Activated CD8-positive, alpha-beta T cell treated with anti-CD3 and anti-CD28 coated beads, Interleukin-2, amount 10 ng/mL, durations not matched to agents 7 days and 5 days (primary cell): ENCODE measurements around the gene XXYLT1. TPM values are rescaled to one million over a fixed set of nuclear protein-coding genes. Genes with fewer than 3 reads are reported as not detected.
A peak's percentile ranks its signal among the peaks of the same experiment; 100 is the strongest.

Experiments
- ATAC-seq: fragments of 150-1000 bp; cut with Tn5 transposase; one replicate; pipeline ENCODE4 v1.10.0; 2021; ENCODE audit warnings: moderate library complexity
- CTCF ChIA-PET: fragments of 350-600 bp; sonication (Branson Sonifier 250); formaldehyde crosslinking; loops from one replicate; lab custom pipeline; 2021; ENCODE audit warnings: antibody characterized with exemption; lab: Charles Lee
- POLR2A ChIA-PET: fragments of 350-600 bp; sonication (Branson Sonifier 250); formaldehyde crosslinking; loops from one replicate; lab custom pipeline; 2021; ENCODE audit warnings: antibody characterized with exemption; lab: Charles Lee
- DNase-seq: peaks from one replicate; pipeline ENCODE4 v3.0.0-alpha.2; 2020
- H3K27ac Mint-ChIP-seq: one replicate; pipeline ENCODE4 v1.8.0; 2021; ENCODE audit warnings: mild to moderate bottlenecking, mixed read lengths
- H3K27me3 Mint-ChIP-seq: one replicate; pipeline ENCODE4 v1.8.0; 2021; ENCODE audit warnings: low read depth, mixed read lengths
- H3K36me3 Mint-ChIP-seq: one replicate; pipeline ENCODE4 v1.8.0; 2021; ENCODE audit warnings: low read depth, mixed read lengths
- H3K4me1 Mint-ChIP-seq: one replicate; pipeline ENCODE4 v1.8.0; 2021; ENCODE audit warnings: low read depth, mixed read lengths
- H3K4me3 Mint-ChIP-seq: one replicate; pipeline ENCODE4 v1.8.0; 2021; ENCODE audit warnings: mild to moderate bottlenecking, mixed read lengths
- H3K9me3 Mint-ChIP-seq: one replicate; pipeline ENCODE4 v1.8.0; 2022; ENCODE audit warnings: mixed read lengths; ENCODE audit not compliant: insufficient read depth
- total RNA-seq, 2 experiments: library from RNA; stranded (reverse); gene quantifications; one replicate each; pipeline ENCODE4 v1.2.3, GENCODE V29; 2021

XXYLT1 gene
- total RNA-seq, 2 experiments from 2014 or later, result 10.8 to 13.3 TPM

DNA sequence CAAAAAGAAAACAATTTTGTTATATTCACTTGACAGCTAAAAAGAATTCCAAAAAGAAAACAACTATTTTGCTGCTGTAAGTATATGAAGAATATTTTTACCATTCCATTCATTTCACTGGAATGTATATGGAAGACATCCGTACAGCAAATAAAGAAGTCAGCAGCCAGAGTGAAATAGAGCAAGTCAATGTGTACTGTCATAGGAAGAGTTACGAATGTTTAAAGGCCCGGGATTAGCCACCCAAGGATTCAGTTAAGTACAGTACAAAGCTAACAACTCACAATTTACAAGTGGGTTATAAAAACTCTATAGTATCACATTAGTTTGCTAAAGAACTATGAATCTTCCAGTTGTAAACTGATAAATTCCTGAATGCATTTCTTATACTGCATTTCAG is 14.4 kb upstream of the XXYLT1 start:
- CTCF ChIA-PET, result interaction anchor here (1.3 to 6.1 kb wide), 2 partner anchors 15 to 237 kb away, joined by 3 to 48 read pairs; partner anchors contain the start of gene XXYLT1
- DNase-seq, result no peak
- no peak overlapping the region for H3K27ac Mint-ChIP-seq
- no peaks in the 10 kb centered on the region for H3K9me3 Mint-ChIP-seq
- H3K4me3 Mint-ChIP-seq, result no peak overlapping the region
- no peak for ATAC-seq
- H3K4me1 Mint-ChIP-seq, result no peaks in the 10 kb centered on the region
- POLR2A ChIA-PET, result no interaction called here
- H3K36me3 Mint-ChIP-seq, result peaks cover 45% of the 10 kb centered on the region
- no peaks in the 10 kb centered on the region for H3K27me3 Mint-ChIP-seq

DNA sequence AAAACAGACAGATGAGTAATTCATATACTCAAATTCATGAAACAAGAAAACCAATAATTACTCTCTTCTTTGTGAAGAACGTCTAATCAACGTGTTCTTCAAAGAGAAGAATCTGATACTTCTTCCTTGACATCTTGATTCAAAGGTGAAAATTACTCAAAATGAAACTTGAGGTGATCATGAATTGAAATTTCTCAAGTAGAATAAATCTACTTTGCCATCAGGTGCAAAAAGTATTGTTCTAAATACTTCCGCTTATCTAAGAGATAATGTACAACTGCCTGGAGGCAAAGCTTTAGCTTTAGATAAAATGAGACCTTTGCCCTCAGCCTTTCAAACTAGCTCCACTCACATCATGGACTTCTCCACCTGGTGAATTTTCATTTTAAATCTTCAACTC is 13.9 kb upstream of the XXYLT1 start:
- Mint-ChIP-seq H3K4me1 (no peaks in the 10 kb centered on the region), H3K27me3 (no peaks in the 10 kb centered on the region), H3K36me3 (peaks cover 41% of the 10 kb centered on the region), H3K27ac (no peak overlapping the region), H3K9me3 (no peaks in the 10 kb centered on the region), H3K4me3 (no peak overlapping the region)
- DNase-seq, result no peak
- no peak for ATAC-seq
- ChIA-PET CTCF (interaction anchor here (0.5 to 6.1 kb wide), 4 partner anchors 9 to 25 kb away, joined by 3 to 48 read pairs (median 5); partner anchors contain the start of gene XXYLT1), POLR2A (no interaction called here)

DNA sequence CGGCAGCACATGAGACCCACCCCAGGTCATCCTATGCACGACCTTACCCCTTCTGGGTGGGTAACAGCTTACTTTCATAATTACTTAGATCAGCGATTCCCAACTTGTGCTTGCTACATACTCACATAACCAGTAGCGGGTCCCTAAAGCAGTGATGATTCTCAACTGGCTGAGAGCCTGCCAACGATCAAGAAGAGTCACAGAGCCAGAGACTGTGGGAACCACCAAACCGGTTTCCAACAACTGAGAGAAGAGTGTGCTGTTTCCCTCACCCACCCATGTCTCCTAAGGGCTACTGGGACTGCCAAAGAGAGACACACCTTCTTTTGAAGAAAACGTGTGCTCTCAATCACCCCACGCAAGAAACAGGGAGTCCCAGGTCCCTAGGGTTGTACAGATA is 12.0 kb upstream of the XXYLT1 start:
- Mint-ChIP-seq H3K4me3 (no peak overlapping the region), H3K27me3 (no peaks in the 10 kb centered on the region), H3K9me3 (no peaks in the 10 kb centered on the region), H3K4me1 (no peaks in the 10 kb centered on the region), H3K27ac (peak overlapping the region; percentile 15), H3K36me3 (peaks cover 34% of the 10 kb centered on the region)
- no peak for DNase-seq
- ChIA-PET CTCF (interaction anchor here (6.1 kb wide), 1 partner anchor 12 kb away, joined by 48 read pairs; the partner anchor contains the start of gene XXYLT1), POLR2A (no interaction called here)
- ATAC-seq, result no peak

DNA sequence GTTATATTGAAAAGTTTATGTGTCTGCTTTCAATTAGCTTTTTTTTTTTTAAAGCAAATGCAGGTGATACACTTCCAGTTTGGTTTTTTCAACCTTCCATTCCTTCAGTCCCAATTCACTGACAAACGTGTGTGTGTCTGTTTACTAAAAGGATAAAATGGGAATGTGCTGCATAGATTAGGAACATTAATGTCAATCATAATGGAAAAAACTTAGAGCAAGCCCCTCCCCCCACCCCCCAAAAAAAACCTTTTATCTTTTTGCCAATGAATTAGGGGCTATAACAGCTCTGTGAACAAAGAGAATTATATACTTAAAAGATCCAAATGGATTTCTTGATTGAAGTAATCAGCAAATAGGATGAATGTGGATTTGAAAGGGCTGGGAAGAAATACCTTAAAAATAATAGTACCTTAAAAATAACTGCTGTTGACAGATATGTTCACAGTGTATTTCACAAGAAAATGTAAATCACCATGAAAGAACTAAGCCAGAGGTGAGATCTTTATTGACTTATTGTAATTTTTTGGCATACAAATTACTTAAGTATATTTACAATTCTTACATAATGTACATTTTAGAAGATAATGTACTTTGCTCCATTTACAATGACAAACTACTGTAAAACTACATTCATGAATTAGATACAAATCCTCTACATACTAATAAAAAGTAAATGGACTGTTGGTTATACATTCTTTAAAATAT is 3.5 kb upstream of the XXYLT1 start:
- Mint-ChIP-seq H3K4me3 (no peak overlapping the region), H3K27ac (no peak overlapping the region), H3K36me3 (peaks cover 7% of the 10 kb centered on the region), H3K9me3 (no peaks in the 10 kb centered on the region), H3K4me1 (peaks cover 21% of the 10 kb centered on the region), H3K27me3 (no peaks in the 10 kb centered on the region)
- CTCF ChIA-PET, result interaction anchor here (0.7 to 10.1 kb wide), 10 partner anchors 10 to 592 kb away, joined by 3 to 258 read pairs (median 5); no protein-coding TSS in a partner anchor
- no peak for DNase-seq
- no peak for ATAC-seq
- POLR2A ChIA-PET, result interaction anchor here (0.5 to 0.6 kb wide), 2 partner anchors 236 to 539 kb away, joined by 3 to 4 read pairs; no protein-coding TSS in a partner anchor

DNA sequence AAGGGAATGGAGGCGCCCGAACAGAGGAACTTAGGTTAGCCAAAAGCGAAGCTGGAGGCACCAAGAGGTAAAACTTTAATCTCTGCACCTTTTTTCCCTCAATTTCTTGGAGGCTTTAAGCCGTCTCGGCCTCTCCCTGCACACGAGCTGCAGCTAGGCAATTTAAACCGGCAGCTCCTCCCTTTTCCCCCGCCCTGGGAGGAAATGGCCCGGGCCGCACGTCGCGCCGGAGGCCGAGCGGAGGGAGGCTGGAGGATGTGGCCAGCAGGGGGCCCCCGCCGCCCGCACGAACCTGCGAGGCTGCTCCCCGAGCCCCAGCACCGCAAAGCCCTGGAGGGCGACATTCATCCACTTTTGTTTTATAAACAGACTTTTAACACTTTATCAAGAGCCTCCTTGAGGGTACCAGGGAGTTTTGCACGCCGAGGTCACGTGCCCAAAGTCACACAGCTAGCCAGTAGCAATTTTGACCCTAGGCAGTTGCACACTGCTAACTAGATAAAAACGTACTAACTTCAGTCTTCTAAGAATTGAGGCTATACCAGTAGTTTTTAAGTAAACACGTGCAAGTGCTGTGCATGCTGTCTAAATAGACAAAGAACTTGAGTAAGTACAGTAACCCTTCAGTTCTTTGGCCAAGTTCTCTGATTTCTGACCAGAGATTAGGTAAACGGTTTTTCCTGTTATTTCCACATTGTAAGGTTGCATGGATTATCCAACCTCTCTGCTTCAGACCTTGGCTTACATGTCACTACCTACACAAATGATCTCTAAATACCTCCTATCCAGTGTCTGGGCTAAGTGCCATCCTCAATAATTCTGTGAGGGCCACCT is 668 bp upstream of the XXYLT1 start:
- DNase-seq (peak; percentile 94), ATAC-seq (peak; percentile 80)
- CTCF ChIA-PET, result interaction anchor here (0.6 to 10.1 kb wide), 68 partner anchors 9 to 688 kb away, joined by 3 to 258 read pairs (median 5); partner anchors contain the start of genes ACAP2, FAM43A, LSG1 and PPP1R2
- Mint-ChIP-seq H3K27me3 (no peaks in the 10 kb centered on the region), H3K4me3 (peak overlapping the region; percentile 77), H3K4me1 (peaks cover 32% of the 10 kb centered on the region), H3K27ac (peak overlapping the region; percentile 86), H3K36me3 (peaks cover 11% of the 10 kb centered on the region), H3K9me3 (no peaks in the 10 kb centered on the region)
- POLR2A ChIA-PET, result interaction anchor here (1.0 to 1.6 kb wide), 7 partner anchors 170 to 599 kb away, joined by 3 to 7 read pairs (median 5); partner anchors contain the start of genes LSG1 and PPP1R2

DNA sequence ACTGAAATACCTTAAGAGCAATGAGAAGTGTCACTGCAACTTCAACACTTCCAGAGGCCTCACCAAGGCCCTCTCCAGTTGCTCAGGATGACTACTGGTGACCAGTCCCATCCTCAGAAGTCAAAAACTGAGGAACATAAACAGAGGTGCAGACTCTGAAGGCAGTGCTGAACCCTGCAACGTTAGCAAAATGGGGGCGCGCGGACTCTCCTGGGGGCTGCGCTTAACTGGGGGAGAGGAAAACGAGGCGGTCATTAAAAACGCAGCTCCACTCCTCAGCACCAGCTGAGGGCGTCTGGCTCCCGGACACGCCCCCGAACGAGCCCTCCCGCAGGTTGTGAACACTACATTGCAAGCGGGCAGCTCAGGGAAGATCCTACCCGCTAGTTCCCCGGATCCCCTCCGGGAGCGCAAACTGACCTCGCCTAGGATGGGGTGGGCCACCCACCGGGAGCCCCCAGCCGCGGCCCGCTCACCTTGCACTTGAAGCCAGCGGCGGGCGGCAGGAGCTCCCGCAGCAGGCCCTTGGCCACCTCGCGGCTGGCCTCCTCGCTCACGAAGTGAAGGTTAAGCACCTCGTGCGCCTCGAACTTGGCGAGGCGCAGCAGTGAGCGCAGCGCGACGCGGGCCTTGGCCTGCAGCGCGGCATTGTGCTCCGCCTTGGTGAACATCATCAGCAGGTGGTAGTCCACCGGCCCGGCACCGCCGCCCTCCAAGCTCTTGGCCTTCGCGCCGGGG is 711 bp downstream of the XXYLT1 start:
- DNase-seq, result peak; percentile 65
- Mint-ChIP-seq H3K27me3 (no peaks in the 10 kb centered on the region), H3K4me3 (peak overlapping the region; percentile 83), H3K9me3 (no peaks in the 10 kb centered on the region), H3K4me1 (peaks cover 32% of the 10 kb centered on the region), H3K36me3 (peaks cover 14% of the 10 kb centered on the region), H3K27ac (peak overlapping the region; percentile 77)
- CTCF ChIA-PET, result interaction anchor here (0.7 to 10.1 kb wide), 35 partner anchors 8 to 687 kb away, joined by 3 to 258 read pairs (median 8); partner anchors contain the start of genes ACAP2, APOD, FAM43A and LSG1
- peak; percentile 10 for ATAC-seq
- POLR2A ChIA-PET, result interaction anchor here (0.6 to 1.6 kb wide), 9 partner anchors 11 to 599 kb away, joined by 3 to 7 read pairs (median 4); partner anchors contain the start of genes ACAP2 and PPP1R2

DNA sequence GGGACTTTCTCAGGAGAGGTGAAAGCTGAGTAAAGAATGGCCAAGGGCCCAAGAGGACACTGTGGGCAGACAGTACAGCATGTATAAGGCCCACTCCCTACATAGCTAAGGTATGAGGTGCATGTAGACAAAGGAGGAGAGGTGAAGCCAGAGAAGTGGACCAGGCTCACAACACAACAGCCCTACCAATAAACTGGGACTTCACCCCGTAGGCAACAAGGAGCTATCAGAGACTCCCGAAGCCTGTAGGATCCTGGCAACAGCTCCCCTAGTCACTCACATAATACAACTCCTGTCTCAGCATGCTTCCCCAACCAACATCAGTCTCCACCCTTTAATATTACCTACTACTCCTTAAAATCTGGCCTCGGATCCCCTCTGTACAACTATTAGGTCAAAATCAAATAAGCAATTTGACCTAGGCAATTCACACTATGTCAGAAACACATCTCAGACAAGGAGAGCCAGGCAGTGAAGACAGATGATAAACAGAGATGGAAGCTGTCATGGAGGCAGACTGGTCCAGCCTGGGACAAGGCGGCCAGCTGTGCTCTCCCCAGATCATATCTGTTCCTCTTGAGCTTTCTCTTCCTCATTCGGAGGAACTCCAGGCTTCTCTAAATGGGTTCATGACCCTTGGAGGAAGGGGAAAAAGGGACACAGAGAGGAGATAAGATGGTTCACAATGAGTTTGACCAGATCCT is 1.4 kb downstream of the XXYLT1 start:
- Mint-ChIP-seq H3K36me3 (peaks cover 15% of the 10 kb centered on the region), H3K27me3 (no peaks in the 10 kb centered on the region), H3K27ac (peak overlapping the region; percentile 77), H3K4me3 (peak overlapping the region; percentile 83), H3K9me3 (no peaks in the 10 kb centered on the region), H3K4me1 (peaks cover 35% of the 10 kb centered on the region)
- DNase-seq, result no peak
- ATAC-seq, result no peak
- CTCF ChIA-PET, result interaction anchor here (0.8 to 10.1 kb wide), 20 partner anchors 8 to 601 kb away, joined by 3 to 258 read pairs (median 28); partner anchors contain the start of genes ACAP2, APOD, LSG1 and PPP1R2
- POLR2A ChIA-PET, result interaction anchor here (1.0 kb wide), 1 partner anchor 11 kb away, joined by 4 read pairs; no protein-coding TSS in a partner anchor

DNA sequence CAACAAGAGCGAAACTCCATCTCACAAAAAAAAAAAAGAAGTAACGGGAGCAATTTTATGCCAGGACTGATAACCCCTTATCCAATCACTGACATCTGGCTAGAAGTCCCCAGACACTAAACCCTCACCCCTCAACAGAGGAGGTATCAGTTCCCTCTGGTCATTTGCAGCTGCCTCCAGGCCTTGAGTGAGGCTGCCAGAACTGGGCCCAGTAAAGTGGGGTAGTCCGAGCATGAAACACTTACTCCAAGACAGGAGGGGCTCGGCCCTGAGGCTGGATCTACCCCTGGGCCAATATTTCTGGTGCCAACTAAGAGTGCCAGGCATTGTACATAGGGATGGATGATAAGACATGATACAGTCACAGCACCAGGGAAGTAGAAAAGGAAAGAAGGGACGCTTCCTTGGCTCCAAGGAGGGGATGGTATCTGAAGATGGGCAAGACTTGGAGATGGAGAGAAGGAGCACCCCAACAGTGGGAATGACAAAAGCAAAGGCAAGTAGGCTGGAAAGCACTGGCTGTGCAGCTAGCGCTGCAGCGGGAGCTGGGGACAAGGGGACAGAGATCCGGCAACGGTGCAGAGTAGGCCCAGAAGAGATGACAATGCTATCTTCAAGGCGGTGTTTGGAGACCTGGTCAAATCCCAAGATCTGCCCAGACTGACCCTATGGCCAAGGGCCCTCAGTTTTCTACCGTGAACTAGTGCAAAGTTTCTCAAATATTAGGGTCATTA is 2.2 kb downstream of the XXYLT1 start:
- CTCF ChIA-PET, result interaction anchor here (0.9 to 10.1 kb wide), 7 partner anchors 7 to 597 kb away, joined by 3 to 258 read pairs (median 47); partner anchors contain the start of gene LSG1
- DNase-seq (no peak), ATAC-seq (no peak)
- Mint-ChIP-seq H3K27ac (no peak overlapping the region), H3K9me3 (no peaks in the 10 kb centered on the region), H3K4me3 (no peak overlapping the region), H3K36me3 (peaks cover 15% of the 10 kb centered on the region), H3K27me3 (no peaks in the 10 kb centered on the region), H3K4me1 (peaks cover 37% of the 10 kb centered on the region)
- POLR2A ChIA-PET, result no interaction called here

DNA sequence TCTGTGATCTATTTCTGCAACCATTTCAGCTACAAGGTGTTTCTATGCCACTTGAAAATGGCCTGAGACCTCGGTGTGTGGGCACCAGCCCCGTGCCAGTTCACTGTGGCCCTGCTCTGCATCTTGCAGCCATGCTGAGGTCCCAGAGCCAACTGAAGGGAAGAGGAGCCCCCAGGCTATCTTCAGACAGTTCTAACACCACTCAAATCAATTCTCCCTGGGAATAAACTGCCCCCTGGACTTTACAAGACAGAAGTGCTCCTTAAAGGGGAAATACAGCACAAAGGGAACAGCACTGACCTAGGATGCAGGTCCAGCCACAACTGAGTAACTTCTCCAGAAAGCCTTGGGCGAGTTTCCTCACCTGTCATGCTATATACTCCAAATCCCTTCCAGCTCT is 3.9 kb downstream of the XXYLT1 start:
- ATAC-seq, result no peak
- POLR2A ChIA-PET, result no interaction called here
- peaks cover 17% of the 10 kb centered on the region for H3K36me3 Mint-ChIP-seq
- H3K27ac Mint-ChIP-seq, result no peak overlapping the region
- no peaks in the 10 kb centered on the region for H3K9me3 Mint-ChIP-seq
- DNase-seq, result peak; percentile 18
- CTCF ChIA-PET, result interaction anchor here (1.0 kb wide), 1 partner anchor 585 kb away, joined by 4 read pairs; no protein-coding TSS in a partner anchor
- no peaks in the 10 kb centered on the region for H3K27me3 Mint-ChIP-seq
- H3K4me1 Mint-ChIP-seq, result peaks cover 37% of the 10 kb centered on the region
- no peak overlapping the region for H3K4me3 Mint-ChIP-seq

DNA sequence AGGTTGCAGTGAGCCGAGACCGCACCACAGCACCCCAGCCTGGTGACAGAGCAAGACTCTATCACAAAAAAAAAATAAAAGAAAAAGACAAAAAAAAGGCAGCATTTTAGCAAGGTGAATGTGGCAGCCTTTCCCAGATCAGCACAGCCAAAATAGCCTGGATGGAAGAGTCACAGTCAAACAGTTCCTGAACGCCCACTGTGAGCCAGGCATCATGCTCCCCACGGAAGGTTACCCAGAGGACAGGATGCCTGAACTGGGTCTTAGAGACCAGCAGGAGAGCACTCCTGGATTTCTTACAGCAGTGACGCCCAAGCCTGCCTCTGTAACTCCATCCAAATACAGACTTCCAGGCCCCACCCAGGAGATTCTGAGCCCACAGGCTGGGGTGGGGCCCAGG is 4.5 kb downstream of the XXYLT1 start:
- H3K4me1 Mint-ChIP-seq, result peaks cover 36% of the 10 kb centered on the region
- POLR2A ChIA-PET, result no interaction called here
- no peaks in the 10 kb centered on the region for H3K9me3 Mint-ChIP-seq
- peaks cover 17% of the 10 kb centered on the region for H3K36me3 Mint-ChIP-seq
- no peak overlapping the region for H3K4me3 Mint-ChIP-seq
- no peak overlapping the region for H3K27ac Mint-ChIP-seq
- CTCF ChIA-PET, result interaction anchor here (1.0 kb wide), 1 partner anchor 584 kb away, joined by 4 read pairs; no protein-coding TSS in a partner anchor
- ATAC-seq, result no peak
- peak; percentile 13 for DNase-seq
- no peaks in the 10 kb centered on the region for H3K27me3 Mint-ChIP-seq
